WTC11 (cell line): ENCODE data around the gene NFIA. TPM values are rescaled to one million over a fixed set of nuclear protein-coding genes. Genes with fewer than 3 reads are reported as not detected.
A peak's percentile ranks its signal among the peaks of the same experiment; 100 is the strongest.

Experiments used
- ATAC-seq: fragments of 200-7000 bp; cut with Tn5 transposase; 2 replicates; pipeline ENCODE4 v1.10.0; 2021; ENCODE audit warnings: mild to moderate bottlenecking, moderate library complexity
- CTCF ChIA-PET: fragments of 300-600 bp; sonication (Branson Sonifier 250); formaldehyde crosslinking; loops from one replicate; lab custom pipeline; 2021; ENCODE audit warnings: antibody characterized with exemption; lab: Charles Lee
- POLR2A ChIA-PET: fragments of 350-600 bp; sonication (Branson Sonifier 250); formaldehyde crosslinking; loops from one replicate; lab custom pipeline; 2021; ENCODE audit warnings: antibody characterized with exemption; lab: Charles Lee
- DNase-seq: peaks from one replicate; pipeline ENCODE4 v3.0.0; 2021; ENCODE audit warnings: low spot score
- H3K27ac Mint-ChIP-seq: 2 replicates; pipeline ENCODE4 v1.8.0; 2021; ENCODE audit warnings: mixed read lengths
- H3K27me3 Mint-ChIP-seq: 2 replicates; pipeline ENCODE4 v1.8.0; 2021; ENCODE audit warnings: low read depth, mild to moderate bottlenecking, moderate library complexity, mixed read lengths
- H3K36me3 Mint-ChIP-seq: 2 replicates; pipeline ENCODE4 v1.8.0; 2021; ENCODE audit warnings: mixed read lengths
- H3K4me1 Mint-ChIP-seq: 2 replicates; pipeline ENCODE4 v1.8.0; 2022; ENCODE audit warnings: mixed read lengths
- H3K4me3 Mint-ChIP-seq: 2 replicates; pipeline ENCODE4 v1.8.0; 2021; ENCODE audit warnings: mild to moderate bottlenecking, moderate library complexity, mixed read lengths
- H3K9me3 Mint-ChIP-seq: 2 replicates; pipeline ENCODE4 v1.8.0; 2021; ENCODE audit warnings: mixed read lengths
- ATF2 ChIP-seq: sonication (generic); formaldehyde crosslinking; IDR thresholded peaks from 2 replicates; pipeline ENCODE4 v1.8.1; 2022; ENCODE audit warnings: low read depth, missing genetic modification reagents, borderline replicate concordance
- E2F1 ChIP-seq: sonication (generic); formaldehyde crosslinking; IDR thresholded peaks from 2 replicates; pipeline ENCODE4 v1.8.0; 2022; ENCODE audit warnings: mild to moderate bottlenecking, missing genetic modification reagents
- ELF4 ChIP-seq: sonication (generic); formaldehyde crosslinking; IDR thresholded peaks from 2 replicates; pipeline ENCODE4 v1.8.1; 2022; ENCODE audit warnings: low read depth, mild to moderate bottlenecking, moderate library complexity, missing genetic modification reagents
- EMX1 ChIP-seq: fragments of 250-450 bp; sonication (Bioruptor Pico); IDR thresholded peaks from 2 replicates; pipeline ENCODE4 v1.8.0; 2021; ENCODE audit warnings: mild to moderate bottlenecking
- ESRRA ChIP-seq: sonication (generic); formaldehyde crosslinking; IDR thresholded peaks from 2 replicates; pipeline ENCODE4 v1.8.1; 2022; ENCODE audit warnings: mild to moderate bottlenecking, missing genetic modification reagents, borderline replicate concordance
- FOXP1 ChIP-seq: sonication (generic); formaldehyde crosslinking; IDR thresholded peaks from 2 replicates; pipeline ENCODE4 v1.8.0; 2022; ENCODE audit warnings: missing genetic modification reagents, mild to moderate bottlenecking, moderate library complexity, borderline replicate concordance
- IRF2 ChIP-seq: sonication (generic); formaldehyde crosslinking; IDR thresholded peaks from 2 replicates; pipeline ENCODE4 v1.8.0; 2022; ENCODE audit warnings: low read depth, missing genetic modification reagents, borderline replicate concordance
- KAT7 ChIP-seq: sonication (generic); formaldehyde crosslinking; IDR thresholded peaks from 2 replicates; pipeline ENCODE4 v1.8.1; 2023; ENCODE audit warnings: missing genetic modification reagents, mild to moderate bottlenecking, borderline replicate concordance
- NR3C1 ChIP-seq: sonication (generic); formaldehyde crosslinking; conservative IDR thresholded peaks from 2 replicates; pipeline ENCODE4 v1.8.1; 2023; ENCODE audit warnings: low read depth, mild to moderate bottlenecking, missing genetic modification reagents
- TP53 ChIP-seq: sonication (generic); formaldehyde crosslinking; IDR thresholded peaks from 2 replicates; pipeline ENCODE4 v1.8.1; 2023; ENCODE audit warnings: mild to moderate bottlenecking, missing genetic modification reagents
- USF1 ChIP-seq: sonication (generic); formaldehyde crosslinking; IDR thresholded peaks from 2 replicates; pipeline ENCODE4 v1.8.0; 2022; ENCODE audit warnings: mild to moderate bottlenecking, missing genetic modification reagents
- ZBTB21 ChIP-seq: sonication (generic); formaldehyde crosslinking; IDR thresholded peaks from 2 replicates; pipeline ENCODE4 v1.8.1; 2023; ENCODE audit warnings: mild to moderate bottlenecking, missing genetic modification reagents, borderline replicate concordance
- ZNF219 ChIP-seq: sonication (generic); formaldehyde crosslinking; IDR thresholded peaks from 2 replicates; pipeline ENCODE4 v1.8.0; 2023; ENCODE audit warnings: missing genetic modification reagents, mild to moderate bottlenecking, borderline replicate concordance
- total RNA-seq: library from RNA; stranded (reverse); gene quantifications from 3 replicates; pipeline ENCODE4 v1.2.3, GENCODE V29; 2021
- TF ChIP-seq, protein P1 (sequence below): sonication (generic); formaldehyde crosslinking; IDR thresholded peaks from 2 replicates; pipeline ENCODE4 v1.8.1; 2023; ENCODE audit warnings: mild to moderate bottlenecking, missing genetic modification reagents, borderline replicate concordance
- TF ChIP-seq, protein P2 (sequence below): sonication (generic); formaldehyde crosslinking; IDR thresholded peaks from 2 replicates; pipeline ENCODE4 v1.8.0; 2023; ENCODE audit warnings: missing genetic modification reagents
- TF ChIP-seq, protein P3 (sequence below): fragments of 250-450 bp; sonication (Bioruptor Pico); IDR thresholded peaks from 2 replicates; pipeline ENCODE4 v1.9.0; 2021; ENCODE audit warnings: moderate library complexity, mild to moderate bottlenecking, inconsistent platforms, borderline replicate concordance
- TF ChIP-seq, protein P4 (sequence below): sonication (generic); formaldehyde crosslinking; IDR thresholded peaks from 2 replicates; pipeline ENCODE4 v1.8.0; 2022; ENCODE audit warnings: mild to moderate bottlenecking, missing genetic modification reagents
- TF ChIP-seq, protein P5 (sequence below): sonication (generic); formaldehyde crosslinking; IDR thresholded peaks from 2 replicates; pipeline ENCODE4 v1.8.1; 2023; ENCODE audit warnings: mild to moderate bottlenecking, moderate library complexity, missing genetic modification reagents

Gene NFIA
- total RNA-seq, 1 experiment from 2014 or later: 16.7 TPM

DNA sequence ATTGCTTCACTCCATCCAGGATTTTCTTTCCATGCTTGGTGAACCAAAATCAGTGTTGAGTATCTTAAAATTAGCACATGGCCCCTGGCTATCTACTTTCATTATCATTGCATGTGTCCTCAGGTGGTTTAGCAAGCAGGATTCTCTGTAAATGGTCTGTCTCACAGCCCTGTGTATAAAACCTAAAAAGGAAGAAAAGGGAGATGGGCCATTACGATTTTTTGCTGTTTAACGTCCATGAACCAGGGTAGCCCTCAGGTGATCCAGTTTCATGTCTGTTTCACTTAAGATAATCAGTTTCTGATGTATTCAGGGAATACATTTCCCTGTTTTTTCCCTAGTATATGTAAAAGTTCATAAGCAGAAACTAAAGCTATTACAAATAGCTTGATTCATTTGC, 238.2 kb downstream of the NFIA start:
- peaks cover 5% of the 10 kb centered on the region; the same call in 1 of the 2 replicates for H3K9me3 Mint-ChIP-seq
- no peak for DNase-seq
- H3K36me3 Mint-ChIP-seq: no peaks in the 10 kb centered on the region
- ChIA-PET POLR2A (no interaction called here), CTCF (no interaction called here)
- ATAC-seq: peak; percentile 40; the same call in 1 of the 2 replicates
- H3K27me3 Mint-ChIP-seq: no peaks in the 10 kb centered on the region
- H3K27ac Mint-ChIP-seq: no peak overlapping the region; the same call in 1 of the 2 replicates
- TF ChIP-seq IRF2 (CRISPR knock-in tag) (no peak), KAT7 (CRISPR knock-in tag) (no peak), USF1 (CRISPR knock-in tag) (no peak), EMX1 (CRISPR knock-in tag) (no peak), ZNF219 (CRISPR knock-in tag) (no peak), ATF2 (CRISPR knock-in tag) (no peak), TP53 (no peak), NR3C1 (CRISPR knock-in tag) (no peak), ZBTB21 (CRISPR knock-in tag) (no peak)
- TF ChIP-seq, protein P1, sequence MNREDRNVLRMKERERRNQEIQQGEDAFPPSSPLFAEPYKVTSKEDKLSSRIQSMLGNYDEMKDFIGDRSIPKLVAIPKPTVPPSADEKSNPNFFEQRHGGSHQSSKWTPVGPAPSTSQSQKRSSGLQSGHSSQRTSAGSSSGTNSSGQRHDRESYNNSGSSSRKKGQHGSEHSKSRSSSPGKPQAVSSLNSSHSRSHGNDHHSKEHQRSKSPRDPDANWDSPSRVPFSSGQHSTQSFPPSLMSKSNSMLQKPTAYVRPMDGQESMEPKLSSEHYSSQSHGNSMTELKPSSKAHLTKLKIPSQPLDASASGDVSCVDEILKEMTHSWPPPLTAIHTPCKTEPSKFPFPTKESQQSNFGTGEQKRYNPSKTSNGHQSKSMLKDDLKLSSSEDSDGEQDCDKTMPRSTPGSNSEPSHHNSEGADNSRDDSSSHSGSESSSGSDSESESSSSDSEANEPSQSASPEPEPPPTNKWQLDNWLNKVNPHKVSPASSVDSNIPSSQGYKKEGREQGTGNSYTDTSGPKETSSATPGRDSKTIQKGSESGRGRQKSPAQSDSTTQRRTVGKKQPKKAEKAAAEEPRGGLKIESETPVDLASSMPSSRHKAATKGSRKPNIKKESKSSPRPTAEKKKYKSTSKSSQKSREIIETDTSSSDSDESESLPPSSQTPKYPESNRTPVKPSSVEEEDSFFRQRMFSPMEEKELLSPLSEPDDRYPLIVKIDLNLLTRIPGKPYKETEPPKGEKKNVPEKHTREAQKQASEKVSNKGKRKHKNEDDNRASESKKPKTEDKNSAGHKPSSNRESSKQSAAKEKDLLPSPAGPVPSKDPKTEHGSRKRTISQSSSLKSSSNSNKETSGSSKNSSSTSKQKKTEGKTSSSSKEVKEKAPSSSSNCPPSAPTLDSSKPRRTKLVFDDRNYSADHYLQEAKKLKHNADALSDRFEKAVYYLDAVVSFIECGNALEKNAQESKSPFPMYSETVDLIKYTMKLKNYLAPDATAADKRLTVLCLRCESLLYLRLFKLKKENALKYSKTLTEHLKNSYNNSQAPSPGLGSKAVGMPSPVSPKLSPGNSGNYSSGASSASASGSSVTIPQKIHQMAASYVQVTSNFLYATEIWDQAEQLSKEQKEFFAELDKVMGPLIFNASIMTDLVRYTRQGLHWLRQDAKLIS (CRISPR knock-in tag): no peak
- TF ChIP-seq, protein P2, sequence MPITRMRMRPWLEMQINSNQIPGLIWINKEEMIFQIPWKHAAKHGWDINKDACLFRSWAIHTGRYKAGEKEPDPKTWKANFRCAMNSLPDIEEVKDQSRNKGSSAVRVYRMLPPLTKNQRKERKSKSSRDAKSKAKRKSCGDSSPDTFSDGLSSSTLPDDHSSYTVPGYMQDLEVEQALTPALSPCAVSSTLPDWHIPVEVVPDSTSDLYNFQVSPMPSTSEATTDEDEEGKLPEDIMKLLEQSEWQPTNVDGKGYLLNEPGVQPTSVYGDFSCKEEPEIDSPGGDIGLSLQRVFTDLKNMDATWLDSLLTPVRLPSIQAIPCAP (CRISPR knock-in tag): no peak
- H3K4me1 Mint-ChIP-seq: peaks cover 34% of the 10 kb centered on the region
- no peak overlapping the region for H3K4me3 Mint-ChIP-seq

GRCh38 chr1:61322008-61322744, 239.8 kb downstream of the NFIA start:
- CTCF ChIA-PET: no interaction called here
- ATAC-seq: no peak
- H3K27me3 Mint-ChIP-seq: no peaks in the 10 kb centered on the region
- no peak for DNase-seq
- no peaks in the 10 kb centered on the region for H3K36me3 Mint-ChIP-seq
- no peak overlapping the region for H3K4me3 Mint-ChIP-seq
- TF ChIP-seq FOXP1 (CRISPR knock-in tag) (no peak), E2F1 (CRISPR knock-in tag) (no peak), ELF4 (CRISPR knock-in tag) (no peak), ZBTB21 (CRISPR knock-in tag) (no peak), ESRRA (no peak)
- TF ChIP-seq, protein P3, sequence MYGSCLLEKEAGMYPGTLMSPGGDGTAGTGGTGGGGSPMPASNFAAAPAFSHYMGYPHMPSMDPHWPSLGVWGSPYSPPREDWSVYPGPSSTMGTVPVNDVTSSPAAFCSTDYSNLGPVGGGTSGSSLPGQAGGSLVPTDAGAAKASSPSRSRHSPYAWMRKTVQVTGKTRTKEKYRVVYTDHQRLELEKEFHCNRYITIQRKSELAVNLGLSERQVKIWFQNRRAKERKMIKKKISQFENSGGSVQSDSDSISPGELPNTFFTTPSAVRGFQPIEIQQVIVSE (CRISPR knock-in tag): no peak
- TF ChIP-seq, protein P4, sequence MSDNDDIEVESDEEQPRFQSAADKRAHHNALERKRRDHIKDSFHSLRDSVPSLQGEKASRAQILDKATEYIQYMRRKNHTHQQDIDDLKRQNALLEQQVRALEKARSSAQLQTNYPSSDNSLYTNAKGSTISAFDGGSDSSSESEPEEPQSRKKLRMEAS (CRISPR knock-in tag): no peak
- TF ChIP-seq, protein P5, sequence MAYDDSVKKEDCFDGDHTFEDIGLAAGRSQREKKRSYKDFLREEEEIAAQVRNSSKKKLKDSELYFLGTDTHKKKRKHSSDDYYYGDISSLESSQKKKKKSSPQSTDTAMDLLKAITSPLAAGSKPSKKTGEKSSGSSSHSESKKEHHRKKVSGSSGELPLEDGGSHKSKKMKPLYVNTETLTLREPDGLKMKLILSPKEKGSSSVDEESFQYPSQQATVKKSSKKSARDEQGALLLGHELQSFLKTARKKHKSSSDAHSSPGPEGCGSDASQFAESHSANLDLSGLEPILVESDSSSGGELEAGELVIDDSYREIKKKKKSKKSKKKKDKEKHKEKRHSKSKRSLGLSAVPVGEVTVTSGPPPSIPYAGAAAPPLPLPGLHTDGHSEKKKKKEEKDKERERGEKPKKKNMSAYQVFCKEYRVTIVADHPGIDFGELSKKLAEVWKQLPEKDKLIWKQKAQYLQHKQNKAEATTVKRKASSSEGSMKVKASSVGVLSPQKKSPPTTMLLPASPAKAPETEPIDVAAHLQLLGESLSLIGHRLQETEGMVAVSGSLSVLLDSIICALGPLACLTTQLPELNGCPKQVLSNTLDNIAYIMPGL: no peak
- TF ChIP-seq, all 79 proteins: peak for 0
- POLR2A ChIA-PET: no interaction called here
- H3K4me1 Mint-ChIP-seq: peaks cover 34% of the 10 kb centered on the region
- H3K9me3 Mint-ChIP-seq: peaks cover 5% of the 10 kb centered on the region; the same call in 1 of the 2 replicates
- no peak overlapping the region for H3K27ac Mint-ChIP-seq
